ENCODE measurements around the gene JMJD4.

Gene JMJD4, protein sequence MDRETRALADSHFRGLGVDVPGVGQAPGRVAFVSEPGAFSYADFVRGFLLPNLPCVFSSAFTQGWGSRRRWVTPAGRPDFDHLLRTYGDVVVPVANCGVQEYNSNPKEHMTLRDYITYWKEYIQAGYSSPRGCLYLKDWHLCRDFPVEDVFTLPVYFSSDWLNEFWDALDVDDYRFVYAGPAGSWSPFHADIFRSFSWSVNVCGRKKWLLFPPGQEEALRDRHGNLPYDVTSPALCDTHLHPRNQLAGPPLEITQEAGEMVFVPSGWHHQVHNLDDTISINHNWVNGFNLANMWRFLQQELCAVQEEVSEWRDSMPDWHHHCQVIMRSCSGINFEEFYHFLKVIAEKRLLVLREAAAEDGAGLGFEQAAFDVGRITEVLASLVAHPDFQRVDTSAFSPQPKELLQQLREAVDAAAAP

DNA sequence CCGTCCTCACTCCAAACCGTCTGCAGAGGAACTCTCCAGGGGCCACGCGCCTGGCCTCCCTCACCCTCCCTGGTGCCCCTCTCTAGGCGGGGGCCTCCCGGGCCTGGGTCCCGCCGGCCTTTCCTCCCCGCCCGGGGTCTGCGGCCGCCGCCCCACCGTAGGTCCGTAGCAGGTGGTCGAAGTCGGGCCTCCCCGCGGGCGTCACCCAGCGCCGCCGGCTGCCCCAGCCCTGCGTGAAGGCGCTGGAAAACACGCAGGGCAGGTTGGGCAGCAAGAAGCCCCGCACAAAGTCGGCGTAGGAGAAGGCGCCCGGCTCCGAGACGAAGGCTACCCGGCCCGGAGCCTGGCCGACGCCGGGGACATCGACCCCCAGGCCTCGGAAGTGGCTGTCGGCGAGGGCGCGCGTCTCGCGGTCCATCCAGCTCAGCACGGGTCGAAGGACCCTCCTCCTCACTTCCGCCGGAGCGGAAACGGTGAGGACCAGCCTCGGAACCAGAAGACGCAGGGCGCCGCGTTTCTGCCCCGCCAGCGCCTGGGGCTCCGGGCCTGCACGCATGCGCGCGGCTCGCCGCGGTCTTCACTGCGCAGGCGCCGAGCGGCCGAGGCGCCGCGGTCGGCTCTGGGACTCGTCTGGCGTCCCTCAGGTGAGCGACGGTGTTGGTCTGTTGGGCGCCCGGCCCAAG lies at the start of gene JMJD4, which contains the start of gene SNAP47:
Gene JMJD4, minus strand, starts transcription at position 447 of the 683 bp plus-strand sequence. Its CDS starts 29 bp downstream, at position 418.
Gene SNAP47, plus strand, starts transcription at position 580 of the 683 bp plus-strand sequence. CDS start 12,302 bp downstream, outside the sequence.
- peak; percentile 99 for DNase-seq (ENCODE audit: low spot score)

DNA sequence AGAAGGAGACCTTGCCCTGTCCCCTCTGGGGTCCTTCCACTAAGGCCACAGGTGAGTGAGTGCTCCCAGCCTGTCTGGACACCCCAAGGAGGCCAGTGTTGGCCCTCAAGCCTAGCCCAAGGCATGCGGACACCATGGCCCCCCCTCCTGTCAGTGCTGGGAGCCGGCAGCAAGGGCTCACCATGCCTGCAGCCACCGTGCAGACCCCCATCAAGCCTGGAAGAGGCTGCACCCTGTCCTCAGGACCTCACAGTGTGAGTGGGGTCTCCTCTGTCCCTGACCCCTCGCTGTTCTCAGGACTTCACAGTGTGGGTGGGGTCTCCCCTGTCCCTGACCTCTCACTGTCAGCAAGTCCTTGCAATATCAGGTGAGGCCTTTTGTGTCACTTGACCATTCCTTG lies 47.1 kb upstream of the JMJD4 start:
- no peak for DNase-seq (ENCODE audit: low spot score)

DNA sequence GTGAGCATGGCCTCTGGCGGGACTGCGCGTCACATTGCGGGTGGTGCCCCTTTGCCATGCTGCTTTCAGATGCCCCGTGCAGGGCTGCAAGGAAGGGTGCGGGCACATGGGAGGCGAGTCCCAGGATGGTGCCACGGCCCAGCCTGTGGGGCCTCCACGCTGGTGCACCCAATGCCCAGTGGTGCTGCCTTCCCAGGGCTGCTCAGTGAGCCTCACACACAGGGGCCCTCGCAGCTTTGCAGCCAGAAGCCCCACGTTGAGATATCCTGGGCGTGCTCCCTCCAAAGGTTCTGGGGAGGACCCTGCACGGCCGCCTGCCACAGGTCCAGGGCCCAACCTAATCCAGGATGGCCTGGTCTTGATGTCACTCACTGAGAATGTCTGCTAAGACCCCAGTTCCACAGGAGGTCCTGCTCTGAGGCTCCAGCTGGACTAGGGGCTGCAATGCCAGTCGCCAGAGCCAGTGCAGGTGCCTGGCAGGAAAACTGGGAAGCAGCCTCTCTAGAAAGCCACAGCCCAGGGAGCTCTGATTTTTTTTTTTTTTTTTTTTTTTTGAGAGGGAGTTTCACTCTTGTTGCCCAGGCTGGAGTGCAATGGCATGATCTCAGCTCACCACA lies 46.3 kb upstream of the JMJD4 start:
- DNase-seq (ENCODE audit: low spot score), result no peak

DNA sequence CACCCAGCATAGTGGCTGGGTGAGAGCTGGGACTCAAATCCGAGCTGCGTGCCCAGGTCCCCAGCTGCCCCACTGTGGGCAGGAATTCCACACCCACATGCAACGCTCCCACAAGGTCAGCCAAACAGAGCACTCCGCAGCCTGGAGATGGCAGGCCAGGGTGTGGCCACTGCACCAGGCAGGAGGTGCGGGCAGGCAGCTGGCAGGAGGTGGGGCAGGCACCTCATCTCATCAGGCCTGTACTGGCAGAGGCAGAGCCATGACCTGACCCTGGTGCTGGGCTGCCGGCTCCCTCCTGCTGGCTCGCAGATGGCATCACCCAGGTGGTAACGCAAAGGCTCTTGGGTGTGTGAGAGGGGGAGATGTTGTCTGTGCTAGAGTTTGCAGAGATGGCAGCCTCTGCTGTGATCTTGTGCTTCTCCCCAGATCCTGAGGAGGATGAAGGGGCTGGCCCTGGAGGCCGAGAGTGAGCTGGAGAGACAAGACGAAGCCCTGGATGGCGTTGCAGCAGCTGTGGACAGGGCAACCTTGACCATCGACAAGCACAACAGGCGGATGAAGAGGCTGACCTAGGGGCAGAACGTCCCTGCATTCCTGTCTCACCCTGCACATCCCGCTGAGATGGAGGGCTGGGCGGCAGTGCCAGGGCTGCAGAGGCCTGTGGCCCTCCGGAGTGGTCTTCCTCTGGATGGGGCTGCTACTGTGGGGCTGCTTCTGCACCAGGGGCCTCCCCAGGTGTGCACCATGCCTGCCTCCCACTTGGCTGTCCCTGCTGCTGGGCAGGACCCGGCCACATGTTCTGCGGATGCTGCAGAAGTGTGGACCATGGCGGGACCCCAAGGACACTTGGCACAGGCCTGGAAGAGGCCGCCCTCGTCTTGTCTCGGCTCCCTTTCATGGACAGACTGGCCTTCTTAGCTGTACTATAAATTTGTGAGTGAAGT lies 45.3 kb upstream of the JMJD4 start:
- no peak for DNase-seq (ENCODE audit: low spot score)

DNA sequence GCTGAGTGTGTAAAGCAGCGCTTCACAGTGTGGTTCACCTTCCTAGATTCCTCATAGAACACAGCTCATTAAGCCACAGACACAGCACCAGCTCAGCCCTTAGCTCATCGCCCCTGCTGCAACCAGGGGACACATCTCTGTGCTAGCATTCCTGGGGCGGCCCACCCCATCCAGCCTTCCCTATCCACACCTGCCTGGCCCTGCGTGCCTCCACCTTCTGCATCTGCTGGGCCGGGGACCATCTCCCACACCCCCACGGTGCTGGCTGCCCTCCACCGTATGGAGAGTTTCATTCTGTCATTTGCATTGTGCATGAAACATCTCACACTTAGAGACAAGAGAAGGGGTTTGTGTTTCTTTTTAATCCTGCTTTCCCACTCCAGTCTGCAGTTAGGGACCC lies 44.6 kb upstream of the JMJD4 start:
- no peak for DNase-seq (ENCODE audit: low spot score)

DNA sequence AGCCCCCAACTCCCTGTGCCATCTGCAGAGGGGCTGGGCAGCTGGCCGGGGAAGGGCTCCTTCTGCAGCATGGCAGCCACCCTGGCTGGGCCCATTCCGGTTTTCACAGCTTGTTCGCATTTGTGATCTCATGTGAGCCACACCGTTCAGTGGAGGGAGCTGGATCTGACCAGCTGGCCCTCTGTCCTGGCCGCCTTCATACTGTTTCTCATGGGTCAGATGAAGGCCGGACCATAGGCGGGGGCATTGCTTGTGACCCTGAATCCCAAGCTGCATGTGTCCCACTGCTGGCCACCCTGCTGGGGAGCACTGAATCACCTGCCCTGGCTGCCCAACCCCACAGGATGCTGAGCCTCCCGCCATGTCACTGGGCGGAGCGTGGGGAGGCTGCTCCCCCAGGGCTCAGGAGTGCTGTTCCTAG lies 43.9 kb upstream of the JMJD4 start:
- no peak for DNase-seq (ENCODE audit: low spot score)

DNA sequence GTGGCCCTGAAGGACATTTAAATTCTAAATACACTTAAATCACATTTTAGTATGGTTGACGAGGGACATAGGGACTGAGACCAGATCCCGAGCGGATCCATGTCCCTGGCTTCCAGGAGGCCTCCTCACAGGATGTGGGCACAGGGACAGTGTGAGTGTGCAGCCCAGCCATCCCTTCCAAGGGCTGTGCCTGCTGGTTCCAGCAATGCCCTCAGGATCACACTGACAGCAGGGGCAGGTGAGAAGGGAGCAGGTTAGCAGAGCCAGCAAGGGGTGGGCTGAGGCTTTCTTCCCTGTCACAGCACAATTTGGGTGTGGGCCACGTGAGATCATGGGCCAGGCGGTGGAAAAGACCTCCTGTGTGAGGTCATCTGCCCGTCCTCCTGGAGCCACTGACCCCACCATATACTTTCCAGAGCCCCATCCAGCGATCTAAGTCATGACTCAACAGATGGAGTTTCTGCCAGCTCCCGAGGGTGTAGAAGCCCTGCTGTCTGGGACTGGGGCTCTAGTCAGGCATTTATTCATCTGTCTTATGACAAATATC lies 43.4 kb upstream of the JMJD4 start:
- DNase-seq (ENCODE audit: low spot score), result peak; percentile 67

DNA sequence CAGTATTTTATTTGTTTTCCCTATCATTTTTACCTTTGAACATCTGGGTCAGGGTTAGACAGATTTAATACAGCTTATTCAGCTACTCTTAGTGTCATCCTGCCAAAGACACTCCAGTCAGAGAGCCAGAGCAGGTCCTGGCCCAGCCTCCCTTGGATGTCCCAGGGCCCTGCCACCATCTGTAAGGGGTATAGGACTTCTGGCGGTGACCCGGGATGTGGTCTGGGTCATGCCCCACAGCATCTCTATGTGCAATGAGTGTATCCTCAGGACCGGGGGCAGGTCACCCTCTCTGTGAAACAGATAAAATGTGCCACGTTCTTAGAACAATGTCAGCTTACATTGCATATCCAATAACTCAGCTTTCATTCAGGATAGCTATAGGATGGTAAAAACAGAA lies 42.5 kb upstream of the JMJD4 start:
- no peak for DNase-seq (ENCODE audit: low spot score)

DNA sequence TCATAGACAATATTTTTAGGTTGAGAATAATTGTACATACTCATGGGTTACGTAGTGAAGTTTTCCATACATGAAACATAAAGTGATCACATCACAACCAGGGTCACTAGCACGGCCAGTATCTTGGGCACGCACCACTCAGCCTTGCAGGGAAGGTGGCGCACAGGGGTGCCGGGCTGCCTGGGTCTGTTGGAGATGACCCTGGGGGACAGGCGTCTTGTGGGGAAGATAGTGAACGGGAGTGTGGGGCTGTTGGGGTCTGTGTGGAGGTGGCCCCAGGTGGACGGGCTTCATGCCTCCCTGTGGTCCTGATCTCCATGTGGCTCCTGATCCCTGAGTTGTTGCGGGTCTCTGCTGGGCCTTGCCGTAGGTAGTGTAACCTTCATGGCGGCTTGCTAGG lies 42.1 kb upstream of the JMJD4 start:
- DNase-seq (ENCODE audit: low spot score), result no peak

DNA sequence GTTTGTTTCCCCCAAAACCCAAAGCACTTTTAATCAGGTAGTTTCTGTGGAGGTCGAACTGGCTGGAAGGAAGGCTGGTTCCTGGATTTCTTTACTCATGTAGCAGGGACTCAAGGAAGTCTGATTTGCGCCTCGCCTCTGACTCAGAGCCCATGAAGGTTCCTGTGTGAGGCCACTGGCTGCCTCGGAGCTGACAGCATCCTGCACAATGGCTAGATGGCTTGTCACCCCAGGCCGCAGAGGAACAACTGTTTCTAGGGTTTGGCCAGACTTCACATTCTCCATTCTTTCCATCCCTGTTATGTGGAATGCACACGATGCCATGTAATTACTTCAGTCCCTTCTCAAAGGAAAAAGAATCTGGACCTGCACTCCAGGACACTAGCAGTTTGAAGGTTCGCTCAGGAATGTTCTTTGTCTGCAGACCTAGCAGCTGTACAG lies 41.2 kb upstream of the JMJD4 start:
- DNase-seq (ENCODE audit: low spot score), result peak; percentile 75

DNA sequence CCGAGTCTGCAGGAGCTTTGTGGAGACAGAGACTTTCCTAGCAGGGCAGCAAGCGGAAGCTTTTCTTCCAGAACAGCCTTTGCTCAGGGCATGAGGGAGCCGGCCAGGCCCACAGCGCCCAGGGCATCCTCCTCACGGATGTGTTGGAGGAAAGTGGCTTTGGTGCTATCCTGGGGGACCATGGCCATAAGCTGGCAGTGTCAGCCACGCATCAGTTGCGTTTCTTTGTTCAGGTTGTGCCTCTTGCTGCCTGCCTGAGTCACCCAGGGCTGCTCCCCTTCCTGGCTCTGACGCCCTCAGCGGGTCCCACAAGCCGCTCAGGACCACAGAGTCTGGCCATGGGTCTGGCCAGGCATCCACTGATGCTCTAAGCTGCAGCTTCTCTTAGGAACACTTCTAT lies 40.7 kb upstream of the JMJD4 start:
- no peak for DNase-seq (ENCODE audit: low spot score)

DNA sequence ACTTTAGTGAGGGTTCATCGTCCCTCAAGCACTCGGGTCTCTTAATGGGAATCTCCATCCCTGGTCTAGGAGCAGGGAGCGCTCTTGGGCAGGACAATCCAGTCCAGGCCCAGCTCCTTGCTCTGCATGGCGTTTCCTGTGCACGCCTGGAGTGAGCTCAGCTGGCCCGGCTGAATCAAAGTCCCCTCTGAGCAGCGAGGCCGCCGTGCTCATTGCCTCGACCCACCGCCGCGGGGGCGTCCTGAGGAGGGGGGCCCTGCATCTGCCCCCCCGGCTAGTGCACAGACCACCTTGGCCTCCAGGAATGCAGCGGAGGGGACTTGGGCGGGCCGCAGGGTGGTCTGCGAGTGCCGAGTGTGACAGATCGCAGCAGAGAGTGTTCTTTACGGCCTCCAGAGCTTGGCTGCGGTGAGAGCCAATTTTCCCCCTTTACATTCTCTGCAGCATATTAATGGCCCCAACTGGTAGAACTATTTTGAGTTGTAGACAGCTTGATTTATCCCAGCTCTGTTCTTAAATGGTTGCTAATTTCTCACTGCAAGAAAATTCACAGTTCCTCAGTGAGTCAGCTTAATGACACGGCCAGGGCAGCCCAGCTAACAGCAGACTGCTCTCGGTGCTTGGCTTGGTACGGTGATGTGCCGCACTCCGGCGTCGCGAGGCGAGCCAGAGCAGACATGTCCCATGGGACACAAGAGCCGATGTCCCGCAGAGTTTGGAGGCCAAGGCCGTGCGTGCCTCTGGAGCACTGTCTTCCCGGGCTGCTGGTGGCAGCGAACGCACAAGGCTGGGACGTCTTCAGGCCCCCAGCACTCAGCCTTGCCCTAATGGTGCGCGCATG lies 39.9 kb upstream of the JMJD4 start:
- DNase-seq (ENCODE audit: low spot score), result peak; percentile 66

DNA sequence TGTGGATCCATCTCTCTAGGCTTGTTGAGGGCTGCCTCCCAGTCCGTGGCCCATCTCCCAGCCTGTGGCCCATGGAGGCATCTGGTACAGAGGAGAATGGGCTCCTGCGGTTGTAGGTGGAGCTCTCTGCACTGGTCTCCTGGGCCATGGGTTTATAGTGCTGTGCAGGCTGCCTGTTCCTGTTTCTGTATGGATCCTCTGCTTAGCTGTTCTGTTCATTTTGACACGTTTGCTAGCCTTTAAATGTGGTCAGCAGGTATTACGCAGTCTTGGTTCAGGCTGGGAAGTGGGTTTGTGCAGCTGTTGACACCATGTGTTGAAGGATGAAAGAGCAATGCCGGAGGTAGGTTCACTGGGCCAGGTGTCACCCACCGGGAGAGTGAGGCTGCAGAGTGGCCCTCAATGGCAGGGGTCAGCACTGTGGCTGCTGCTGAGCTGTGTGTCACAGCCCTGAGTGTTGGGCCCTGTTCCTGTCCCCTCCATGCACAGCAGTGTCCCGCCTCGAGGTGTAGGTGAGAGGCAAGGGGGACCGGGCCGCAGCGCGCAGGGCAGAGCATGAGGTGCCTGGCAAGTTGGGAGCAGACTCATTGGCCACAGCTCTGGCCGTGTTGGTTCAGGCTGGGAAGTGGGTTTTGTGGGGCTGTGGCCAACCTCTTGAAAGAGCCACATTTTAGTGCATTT lies 39.1 kb upstream of the JMJD4 start:
- DNase-seq (ENCODE audit: low spot score), result no peak

DNA sequence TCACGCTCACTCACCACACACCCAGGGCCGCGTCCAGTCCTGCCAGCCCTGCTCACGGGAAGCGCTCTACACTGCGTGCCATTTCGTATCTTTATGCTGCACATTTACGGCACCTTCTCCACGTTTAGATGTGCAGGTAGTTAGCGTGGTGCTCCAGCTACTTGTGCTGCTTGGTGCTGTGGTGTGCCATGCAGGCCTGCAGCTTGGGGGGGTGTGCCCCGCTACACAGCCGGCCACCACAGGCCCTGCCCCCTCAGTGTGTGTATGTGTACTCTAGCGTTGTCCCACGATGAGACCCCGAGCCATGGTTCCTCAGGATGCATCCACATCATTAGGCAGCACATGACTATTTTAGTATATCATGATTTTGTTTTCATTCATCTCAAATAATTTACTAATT lies 38.5 kb upstream of the JMJD4 start:
- no peak for DNase-seq (ENCODE audit: low spot score)

DNA sequence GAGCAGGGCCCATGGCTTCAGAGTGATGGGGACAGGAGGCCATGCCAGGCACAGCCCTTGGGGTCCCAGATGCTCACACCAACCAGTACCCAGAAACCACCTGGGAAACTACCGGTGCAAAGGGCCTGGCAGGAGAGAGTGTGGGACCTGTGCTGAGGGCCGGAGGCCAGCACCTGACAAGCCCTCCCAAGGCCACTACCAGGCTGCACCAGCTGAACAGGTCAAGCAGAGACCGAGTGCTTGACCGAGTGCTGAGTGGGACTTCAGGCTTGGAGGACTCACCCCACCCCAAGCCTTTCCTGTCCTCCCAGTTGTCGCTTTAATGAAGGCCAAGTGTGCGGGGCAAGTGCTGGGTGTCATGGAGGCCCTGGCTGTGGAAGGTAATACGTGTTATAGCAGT lies 36.7 kb upstream of the JMJD4 start:
- no peak for DNase-seq (ENCODE audit: low spot score)

DNA sequence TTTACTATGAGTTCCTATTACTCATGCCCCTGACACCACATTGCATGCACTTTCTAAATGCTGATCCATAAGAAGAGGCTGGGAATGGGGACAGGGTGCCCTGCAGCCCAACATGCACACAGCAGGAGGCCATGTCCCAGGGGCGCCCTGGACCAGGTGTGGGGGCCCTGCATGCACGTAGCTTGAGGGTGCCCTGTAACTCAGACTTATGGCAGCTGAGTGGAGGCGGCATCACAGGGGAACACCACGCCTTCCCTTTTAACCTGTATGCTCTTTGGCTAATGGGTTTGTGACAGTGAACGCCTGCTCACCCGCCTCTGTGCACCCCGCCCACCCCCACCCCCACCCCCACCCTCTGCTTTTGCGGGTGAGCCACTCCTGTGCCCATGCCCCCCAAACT lies 36.2 kb upstream of the JMJD4 start:
- no peak for DNase-seq (ENCODE audit: low spot score)

DNA sequence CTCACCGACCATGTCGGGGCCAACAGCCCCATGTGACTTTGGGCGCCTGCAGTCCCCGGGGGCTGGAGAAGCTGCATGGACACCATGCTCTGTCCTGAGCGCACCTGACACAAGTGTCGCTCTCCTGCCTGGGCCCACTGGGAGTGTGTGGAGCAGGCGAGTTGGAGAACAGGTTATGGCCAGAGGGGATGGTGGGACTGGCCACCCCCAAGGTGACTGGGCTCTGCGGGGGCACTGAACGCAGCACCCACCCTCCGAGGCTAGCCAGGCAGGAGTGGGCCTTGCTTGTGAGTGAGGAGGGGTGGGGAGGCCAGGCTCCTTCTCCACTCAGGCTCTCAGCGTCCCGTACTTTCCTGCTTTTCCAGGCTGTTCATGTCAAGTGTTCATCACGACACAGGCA lies 35.7 kb upstream of the JMJD4 start:
- DNase-seq (ENCODE audit: low spot score), result no peak

DNA sequence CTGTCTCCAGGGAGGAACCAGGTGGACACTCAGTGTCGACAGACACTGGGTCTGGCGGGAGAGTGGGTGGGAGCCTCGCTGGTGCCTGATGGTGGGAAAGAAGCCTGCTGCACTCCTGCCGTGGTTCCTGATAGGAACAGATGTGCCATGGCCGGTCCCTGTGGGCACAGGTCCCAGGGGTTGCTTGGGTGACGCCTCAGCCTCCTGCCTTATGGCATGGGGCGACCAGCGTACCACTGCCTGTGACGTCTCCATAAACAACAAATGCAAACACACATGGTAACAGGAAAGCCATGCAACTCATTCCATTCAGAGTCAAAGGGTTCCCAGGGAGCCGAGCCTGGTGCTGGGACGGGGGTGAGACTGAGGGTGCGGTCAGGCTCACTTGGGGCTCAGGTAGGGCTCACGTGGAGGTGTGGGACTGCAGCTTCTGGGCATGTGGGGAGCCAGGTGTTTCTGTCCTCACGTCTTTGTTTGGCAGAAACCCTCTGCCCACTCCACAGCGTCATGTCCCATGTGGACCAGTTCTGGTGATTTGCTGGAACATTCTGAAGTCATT lies 34.9 kb upstream of the JMJD4 start:
- no peak for DNase-seq (ENCODE audit: low spot score)

DNA sequence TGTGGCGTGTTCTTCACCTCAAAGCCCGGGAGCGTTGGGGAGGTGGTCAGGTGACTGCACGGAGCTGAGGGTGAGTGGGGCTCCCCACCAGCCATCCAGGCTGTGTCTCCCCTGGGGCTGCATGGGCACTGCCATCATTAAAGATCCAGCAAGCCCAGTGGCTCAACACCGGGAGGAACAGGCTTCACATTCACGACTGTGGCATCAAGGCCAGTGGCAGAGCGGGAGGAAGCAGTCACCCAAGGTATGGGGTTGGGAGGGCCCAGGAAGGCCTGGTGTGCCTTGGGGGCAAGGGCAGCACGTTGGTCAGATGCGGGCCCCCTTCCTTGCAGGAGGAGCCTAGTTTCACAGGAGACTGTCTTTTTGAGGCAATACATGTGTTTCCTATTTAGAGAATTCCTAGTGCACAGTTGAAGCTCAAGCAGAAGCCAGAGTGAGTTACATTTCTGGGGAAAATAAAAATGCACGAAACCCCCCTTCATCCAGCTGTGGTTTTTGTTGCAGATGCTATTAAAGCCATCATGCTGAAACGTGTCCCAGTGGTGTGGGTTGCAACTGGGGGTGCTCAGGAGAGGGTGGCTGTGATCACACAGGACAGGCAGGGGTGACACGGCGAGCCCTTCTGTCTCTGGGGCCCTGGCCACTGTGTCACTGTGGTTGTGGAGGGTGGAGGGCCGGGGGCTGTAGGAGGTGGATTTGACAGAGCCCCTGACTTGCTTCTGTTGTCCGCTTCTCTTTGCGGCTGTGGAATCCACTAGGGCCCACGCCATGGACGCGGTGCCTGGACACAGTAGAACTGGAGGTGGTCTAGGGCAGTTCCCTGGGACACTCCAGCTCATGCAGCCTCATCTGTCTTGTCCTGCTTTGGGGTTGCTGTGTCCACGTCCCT lies 34.2 kb upstream of the JMJD4 start:
- no peak for DNase-seq (ENCODE audit: low spot score)

Measured in GM03348 (cell line).